Stimulated activated CD8-positive, alpha-beta memory T cell treated with anti-CD3 and anti-CD28 coated beads, Interleukin-7, amount 100 ng/mL, for 24 hours (primary cell): ENCODE results near the gene GZMM.

Experiments
- DNase-seq: peaks from one replicate; pipeline ENCODE4 v3.0.0-alpha.2; 2020; ENCODE audit warnings: low read depth

The GZMM gene

DNA sequence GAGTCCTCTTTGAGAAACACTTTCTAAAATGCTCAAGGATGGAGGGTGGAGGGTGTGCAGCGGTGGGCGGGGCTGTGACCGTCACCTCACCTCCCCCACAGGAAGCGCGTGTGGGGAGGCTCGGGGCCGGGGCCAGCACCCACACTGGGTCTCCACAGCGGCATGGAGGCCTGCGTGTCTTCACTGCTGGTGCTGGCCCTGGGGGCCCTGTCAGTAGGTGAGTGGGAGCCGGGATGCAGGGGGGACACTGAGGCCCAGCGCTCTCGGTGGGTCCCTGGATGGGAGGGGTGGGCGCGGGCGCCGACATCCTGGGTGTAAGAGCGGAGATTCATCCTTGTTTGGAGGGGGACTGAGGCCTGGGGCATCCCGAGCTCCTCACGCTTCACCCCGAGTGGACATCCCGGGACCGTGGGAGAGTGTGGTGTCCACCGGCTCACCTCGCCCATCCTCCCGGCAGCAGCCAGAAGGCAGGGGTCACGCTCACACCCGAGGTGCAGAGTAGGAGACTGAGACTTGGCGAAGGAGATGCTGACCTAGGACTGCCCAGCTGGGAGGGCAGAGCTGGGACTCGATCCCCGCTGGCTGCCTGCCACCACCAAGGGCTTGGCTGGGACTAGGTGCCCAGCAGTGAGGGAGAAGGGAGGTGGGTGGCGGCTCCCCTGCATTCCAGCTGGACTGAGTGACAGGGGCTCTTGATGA lies at the start of gene GZMM:
Gene GZMM (plus strand): TSS at position 144 of the 699 bp plus-strand sequence. CDS start 19 bp downstream, at position 163.
- DNase-seq = peak; percentile 53

DNA sequence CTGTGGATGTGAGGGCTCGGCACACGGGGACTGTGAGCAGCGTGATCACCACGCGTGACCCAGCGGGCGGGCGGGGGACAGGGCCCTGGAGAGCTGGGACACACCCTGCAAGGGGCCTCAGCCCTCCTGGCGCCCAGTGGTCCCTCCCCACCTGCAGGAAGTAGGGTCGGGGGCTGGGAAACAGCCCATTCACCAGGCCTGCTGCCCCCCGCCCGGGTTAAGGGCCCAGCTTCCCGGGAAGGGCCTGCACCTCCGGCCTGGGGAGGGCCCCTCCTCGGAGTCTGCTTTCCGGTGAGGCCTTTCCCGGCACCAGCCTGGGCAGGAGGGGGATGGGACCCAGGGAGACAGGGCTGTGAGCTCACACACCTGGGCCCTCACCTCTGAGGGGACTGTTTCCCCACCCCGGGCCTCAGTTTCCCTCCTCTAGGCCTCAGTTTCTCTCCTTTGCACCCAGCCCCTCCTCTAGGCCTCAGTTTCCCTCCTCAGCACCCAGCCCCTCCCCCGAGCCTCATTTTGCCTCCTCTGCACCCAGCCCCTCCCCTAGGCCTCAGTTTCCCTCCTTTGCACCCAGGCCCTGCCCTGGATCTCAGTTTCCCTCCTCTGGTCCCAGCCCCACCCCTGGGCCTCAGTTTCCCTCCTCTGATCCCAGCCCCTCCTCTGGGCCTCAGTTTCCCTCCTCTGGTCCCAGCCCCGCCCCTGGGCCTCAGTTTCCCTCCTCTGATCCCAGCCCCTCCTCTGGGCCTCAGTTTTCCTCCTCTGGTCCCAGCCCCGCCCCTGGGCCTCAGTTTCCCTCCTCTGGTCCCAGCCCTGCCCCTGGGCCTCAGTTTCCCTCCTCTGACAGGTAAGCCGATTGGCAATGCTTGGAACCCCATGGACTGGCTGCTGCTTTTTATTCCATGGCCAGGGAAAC lies 49.4 kb upstream of the GZMM start:
- DNase-seq = no peak

DNA sequence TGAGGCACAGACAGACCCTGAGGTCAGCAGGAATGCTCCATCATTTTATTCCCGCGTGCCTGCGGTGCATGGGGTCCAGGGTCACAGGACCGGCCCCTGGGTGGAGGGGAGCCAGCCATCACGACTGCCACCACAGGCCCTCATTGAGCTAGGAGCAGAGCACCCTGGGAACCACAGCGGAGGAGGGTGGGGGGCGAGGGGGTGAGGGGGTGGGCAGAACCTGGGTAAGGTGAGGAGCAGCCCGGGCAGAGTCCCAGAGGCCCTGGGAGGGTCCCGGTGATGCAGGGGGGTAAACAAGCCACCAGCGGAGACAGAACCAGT lies 48.8 kb upstream of the GZMM start:
- DNase-seq = no peak

DNA sequence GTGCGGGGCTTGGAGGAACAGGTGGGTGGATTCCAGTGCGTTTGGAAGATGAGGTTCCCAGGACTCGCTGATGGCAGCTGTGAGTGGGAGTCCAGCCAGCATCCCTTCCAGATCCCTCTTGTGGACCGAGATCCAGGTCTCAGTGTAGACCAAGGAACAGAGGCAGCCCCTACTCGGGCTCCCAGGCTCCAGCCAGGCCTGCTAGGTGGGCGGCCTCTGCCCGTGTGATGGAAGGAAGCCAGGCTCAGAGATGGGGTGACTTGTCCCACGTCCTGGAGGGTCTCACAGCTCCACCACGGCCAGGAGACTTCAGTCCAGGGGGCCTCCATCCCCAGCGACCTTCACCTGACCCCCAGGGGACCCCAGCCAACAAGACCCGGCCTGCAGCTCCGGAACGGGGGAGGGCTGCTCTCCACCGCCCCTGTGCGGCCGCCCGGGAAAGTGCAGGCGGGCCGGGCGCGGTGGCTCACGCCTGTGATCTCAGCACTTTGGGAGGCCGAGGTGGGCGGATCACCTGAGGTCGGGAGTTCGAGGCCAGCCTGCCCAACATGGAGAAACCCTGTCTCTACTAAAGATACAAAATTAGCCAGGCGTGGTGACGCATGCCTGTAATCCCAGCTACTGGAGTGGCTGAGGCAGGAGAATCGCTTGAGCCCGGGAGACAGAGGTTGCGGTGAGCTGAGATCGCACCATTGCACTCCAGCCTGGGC lies 48.3 kb upstream of the GZMM start:
- DNase-seq = no peak

DNA sequence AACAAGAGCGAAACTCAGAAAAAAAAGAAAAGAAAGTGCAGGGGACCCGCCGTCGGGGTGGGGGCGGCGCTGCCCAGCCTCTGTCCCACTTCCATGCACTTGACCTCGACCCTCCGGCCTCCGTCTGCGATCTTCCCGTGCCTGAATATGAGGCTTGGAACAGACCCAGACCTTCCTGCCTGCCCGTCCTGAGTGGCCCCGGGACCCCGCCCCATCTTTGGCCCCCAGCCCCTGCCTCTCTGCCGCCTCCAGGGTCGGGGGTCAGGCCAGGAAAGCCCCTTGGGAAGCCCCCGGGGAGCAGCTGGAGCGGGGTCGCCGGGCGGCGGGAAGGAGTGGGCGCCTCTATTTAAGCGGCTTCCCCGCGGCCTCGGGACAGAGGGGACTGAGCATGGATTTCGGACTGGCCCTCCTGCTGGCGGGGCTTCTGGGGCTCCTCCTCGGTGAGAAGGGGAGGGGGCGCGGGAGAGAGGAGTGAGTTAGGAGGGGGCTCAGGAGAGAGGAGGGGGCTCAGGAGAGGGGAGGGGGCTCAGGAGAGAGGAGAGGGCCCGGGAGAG lies 47.7 kb upstream of the GZMM start, which contains the start of gene MADCAM1:
Gene MADCAM1 (plus strand): TSS at position 375 of the 554 bp plus-strand sequence. CDS start 14 bp downstream, at position 389.
- DNase-seq = no peak

DNA sequence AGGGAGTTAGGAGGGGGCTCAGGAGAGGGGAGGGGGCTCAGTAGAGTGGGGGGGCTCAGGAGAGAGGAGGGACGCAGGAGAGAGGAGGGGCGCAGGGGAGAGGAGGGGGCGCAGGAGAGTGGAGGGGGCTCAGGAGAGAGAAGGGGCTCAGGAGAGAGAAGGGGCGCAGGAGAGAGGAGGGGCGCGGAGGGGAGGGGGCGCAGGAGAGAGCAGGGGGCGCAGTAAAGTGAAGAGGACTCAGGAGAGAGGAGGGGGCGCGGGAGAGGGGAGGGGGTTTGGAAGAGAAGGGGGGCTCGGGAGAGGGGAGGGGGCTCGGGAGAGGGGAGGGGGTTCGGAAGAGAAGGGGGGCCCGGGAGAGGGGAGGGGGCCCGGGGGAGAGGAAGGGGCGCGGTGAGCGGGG lies 46.9 kb upstream of the GZMM start:
- DNase-seq = no peak

DNA sequence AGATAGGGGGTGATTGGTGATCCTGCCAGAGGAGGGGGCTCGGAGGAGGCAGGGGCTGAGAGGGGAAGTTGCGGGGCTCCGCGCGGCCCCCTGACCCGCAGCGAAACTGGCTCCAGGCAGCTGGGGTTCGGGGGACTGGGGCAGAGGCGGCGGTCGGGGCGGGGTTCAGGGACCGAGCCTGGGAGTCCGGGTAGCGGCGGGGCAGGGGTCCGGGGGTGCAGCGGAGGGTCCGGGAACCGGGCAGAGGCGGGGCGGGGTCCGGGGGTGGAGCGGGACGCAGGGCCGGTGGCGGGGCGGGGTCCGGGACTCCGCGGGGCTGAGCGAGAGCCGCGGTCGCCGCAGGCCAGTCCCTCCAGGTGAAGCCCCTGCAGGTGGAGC lies 46.4 kb upstream of the GZMM start:
- no peak for DNase-seq

DNA sequence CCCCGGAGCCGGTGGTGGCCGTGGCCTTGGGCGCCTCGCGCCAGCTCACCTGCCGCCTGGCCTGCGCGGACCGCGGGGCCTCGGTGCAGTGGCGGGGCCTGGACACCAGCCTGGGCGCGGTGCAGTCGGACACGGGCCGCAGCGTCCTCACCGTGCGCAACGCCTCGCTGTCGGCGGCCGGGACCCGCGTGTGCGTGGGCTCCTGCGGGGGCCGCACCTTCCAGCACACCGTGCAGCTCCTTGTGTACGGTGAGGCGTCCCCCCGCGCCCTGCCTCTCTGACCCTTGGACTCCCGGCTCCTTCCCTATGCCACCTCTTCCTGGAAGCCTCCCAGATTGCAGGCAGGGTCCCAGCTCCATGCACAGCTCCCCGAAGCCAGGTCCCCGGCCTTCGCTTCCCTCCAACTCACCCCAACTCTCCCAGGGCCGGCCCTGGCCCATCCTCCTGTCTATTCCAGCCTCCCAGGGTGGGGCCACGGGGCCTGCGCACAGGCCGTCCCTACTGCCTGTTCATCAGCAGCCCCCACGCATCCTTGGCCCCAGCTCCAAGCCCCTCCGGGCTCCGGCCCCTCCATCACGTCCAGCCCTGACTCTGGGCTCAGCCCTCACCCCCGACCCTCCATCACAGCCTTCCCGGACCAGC lies 45.9 kb upstream of the GZMM start:
- DNase-seq = no peak

DNA sequence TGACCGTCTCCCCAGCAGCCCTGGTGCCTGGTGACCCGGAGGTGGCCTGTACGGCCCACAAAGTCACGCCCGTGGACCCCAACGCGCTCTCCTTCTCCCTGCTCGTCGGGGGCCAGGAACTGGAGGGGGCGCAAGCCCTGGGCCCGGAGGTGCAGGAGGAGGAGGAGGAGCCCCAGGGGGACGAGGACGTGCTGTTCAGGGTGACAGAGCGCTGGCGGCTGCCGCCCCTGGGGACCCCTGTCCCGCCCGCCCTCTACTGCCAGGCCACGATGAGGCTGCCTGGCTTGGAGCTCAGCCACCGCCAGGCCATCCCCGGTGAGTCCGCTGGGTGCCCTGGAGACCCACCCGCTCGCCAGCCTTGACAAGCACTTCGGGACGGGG lies 45.4 kb upstream of the GZMM start:
- no peak for DNase-seq

DNA sequence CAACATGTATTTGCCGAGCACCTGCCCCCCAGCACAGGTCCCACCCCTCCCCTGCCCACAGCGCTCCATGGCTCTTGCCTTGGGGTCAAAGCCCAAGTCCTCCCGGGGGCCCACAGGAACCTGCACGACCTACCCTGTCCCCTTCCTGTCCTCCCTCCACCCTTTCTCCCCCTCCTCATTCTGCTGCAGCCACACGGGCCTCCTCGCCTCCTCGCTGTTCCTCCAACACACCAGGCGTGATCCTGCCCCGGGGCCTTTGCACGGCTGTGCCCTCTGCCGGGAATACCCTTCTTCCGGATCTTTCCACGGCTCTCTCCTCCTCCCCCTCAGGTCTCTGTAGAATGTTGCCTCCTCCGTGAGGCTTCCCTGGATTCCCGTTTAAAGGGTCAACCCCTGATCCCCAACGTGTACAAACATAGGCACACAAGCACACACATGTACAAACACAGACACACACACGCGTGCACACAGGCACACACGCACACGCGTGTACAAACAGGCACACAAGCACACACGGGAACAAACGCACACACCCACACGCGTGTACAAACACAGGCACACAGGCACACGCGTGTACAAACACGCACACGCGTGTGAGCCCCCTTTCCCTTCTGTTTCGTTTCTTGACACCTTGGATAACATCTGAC lies 44.8 kb upstream of the GZMM start:
- no peak for DNase-seq

DNA sequence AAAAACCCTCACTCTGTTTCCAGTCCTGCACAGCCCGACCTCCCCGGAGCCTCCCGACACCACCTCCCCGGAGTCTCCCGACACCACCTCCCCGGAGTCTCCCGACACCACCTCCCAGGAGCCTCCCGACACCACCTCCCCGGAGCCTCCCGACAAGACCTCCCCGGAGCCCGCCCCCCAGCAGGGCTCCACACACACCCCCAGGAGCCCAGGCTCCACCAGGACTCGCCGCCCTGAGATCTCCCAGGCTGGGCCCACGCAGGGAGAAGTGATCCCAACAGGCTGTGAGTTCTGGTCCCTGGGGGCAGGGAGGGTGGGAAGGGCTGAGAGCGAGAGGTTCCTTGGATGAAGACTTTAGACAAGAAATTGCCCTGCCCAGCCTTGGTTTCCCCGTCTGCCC lies 42.2 kb upstream of the GZMM start:
- DNase-seq = no peak

DNA sequence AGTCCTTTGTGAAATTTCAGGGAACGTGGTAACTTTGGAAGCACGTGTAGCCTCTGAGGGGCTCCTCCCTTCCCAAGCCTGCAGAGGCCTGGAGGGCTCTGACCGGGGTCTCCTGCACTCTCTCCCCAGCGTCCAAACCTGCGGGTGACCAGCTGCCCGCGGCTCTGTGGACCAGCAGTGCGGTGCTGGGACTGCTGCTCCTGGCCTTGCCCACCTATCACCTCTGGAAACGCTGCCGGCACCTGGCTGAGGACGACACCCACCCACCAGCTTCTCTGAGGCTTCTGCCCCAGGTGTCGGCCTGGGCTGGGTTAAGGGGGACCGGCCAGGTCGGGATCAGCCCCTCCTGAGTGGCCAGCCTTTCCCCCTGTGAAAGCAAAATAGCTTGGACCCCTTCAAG lies 39.2 kb upstream of the GZMM start:
- DNase-seq = no peak

DNA sequence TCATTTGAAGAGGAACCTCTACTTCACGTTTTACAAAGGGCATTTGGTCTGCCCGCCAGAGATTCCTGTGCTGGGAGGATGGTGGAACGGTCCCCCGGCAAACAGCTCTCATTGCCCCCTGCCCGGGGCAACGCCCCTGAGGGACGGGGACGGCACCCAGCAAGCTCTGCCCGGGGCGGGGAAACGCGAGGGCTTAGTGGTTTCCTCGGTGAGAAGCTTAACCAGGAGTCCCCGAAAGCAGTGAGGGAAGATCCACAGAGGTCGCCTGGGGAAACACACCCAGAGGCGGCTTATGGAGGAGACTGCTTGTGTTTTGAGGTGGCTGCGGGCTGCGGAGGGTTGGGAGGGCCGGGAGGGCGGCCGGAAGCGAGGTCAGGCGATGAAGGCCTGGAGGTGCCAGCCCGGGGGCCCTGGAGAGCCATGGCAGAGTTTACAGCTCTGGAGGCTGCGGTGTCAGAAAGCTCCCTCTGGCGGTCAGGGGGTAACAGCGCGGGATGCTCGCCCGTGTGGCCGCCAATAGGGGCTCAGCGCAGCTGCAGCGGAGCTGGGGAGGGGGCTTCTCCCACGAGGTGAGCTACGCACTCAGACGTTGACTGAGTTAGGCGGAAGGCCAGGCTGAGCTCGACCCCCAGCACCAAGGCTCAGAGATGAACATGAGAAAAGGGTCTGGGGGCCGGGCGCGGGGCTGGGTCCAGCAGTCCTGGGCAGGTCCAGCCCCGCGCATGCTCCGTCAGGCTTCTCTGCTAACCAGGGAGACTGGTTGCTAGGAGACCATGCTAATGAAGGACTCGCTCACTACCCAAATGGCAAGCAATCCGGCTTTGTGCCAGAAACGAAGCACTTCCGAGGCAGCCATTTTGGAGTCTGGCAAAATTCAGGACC lies 37.2 kb upstream of the GZMM start:
- peak; percentile 86 for DNase-seq

DNA sequence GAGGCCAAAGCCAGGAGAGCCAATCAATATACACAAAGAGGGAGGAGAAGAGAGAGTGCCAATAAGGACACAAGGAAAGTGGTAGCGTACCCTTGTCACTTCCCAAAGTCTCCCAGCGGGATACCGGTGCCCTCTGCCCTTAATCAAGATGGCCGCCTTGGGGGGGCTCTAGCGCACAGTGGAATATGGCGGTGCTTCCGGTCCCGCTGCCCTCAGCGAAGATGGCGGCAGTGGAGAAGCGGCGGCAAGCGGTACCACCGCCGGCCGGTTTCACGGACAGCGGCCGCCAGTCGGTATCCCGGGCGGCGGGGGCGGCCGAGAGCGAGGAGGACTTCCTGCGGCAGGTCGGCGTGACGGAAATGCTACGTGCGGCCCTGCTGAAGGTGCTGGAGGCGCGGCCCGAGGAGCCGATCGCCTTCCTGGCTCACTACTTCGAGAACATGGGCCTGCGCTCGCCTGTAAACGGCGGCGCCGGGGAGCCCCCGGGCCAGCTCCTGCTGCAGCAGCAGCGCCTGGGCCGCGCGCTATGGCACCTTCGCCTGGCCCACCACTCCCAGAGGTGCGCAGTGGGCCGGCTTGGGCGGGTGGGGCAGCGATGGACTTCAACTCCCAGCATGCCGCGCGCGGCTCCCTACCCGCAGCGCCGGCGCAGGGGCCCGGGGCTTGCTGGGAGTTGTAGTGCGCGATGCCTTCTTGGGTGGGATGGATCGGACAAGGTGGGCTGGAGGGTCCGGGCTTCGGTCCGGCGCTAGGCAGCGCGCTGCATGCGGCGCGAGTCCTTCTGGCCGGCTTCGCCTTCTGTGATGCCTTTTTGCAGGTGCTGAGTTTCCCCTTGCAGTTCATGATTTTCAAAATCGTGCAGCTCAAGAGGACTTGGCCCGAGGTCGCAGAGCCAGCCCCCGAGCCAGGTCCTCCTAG lies 36.3 kb upstream of the GZMM start, which contains the start of gene TPGS1:
Gene TPGS1 (plus strand): TSS at position 212 of the 918 bp plus-strand sequence. CDS start 10 bp downstream, at position 222.
- DNase-seq = peak; percentile 61

DNA sequence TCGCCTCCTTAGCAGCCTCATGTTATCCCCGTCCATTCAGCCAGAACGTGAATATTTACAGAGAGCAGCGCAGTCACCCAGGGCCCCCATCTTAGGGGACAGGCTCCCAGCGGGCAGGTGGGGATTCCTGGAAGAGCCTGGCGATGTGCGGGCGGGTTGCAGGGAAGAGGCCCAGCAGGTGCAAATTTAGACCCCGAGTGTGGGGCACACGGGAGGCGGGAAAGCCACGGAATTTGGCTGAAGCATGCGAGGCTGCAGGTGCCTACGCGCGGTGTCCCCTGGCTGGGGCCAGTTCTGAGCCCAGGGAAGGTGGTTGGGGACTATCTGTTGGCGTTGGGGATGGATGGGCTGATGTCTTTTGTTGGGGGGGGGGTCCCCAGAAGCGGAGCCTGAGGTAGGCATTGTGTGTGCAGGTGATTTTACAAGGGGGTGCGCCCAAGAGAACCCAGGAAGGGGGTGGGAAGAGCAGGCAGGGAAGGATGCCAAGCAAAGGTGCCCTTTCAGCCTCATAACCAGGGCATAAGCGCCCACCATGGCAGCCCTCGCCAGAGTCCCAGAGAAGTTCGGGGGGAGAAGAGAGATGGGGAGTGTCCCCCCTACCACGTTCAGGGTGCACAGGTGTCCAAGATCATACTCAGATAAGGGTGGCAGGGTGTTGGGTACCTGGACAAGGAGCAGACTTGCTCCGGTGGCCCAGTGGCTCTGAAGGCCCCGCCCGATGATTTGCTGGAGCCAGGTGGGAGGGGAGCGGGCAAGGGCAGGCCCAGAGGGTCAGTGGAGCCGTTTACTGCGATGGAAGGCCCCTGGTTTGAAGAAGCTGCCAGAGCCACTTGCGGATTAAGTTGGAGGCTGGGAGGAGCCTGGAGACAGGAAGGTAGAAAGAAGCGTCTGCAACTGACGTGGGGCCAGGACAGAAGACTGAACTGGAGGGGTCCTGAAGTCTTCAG lies 35.4 kb upstream of the GZMM start:
- DNase-seq = no peak

DNA sequence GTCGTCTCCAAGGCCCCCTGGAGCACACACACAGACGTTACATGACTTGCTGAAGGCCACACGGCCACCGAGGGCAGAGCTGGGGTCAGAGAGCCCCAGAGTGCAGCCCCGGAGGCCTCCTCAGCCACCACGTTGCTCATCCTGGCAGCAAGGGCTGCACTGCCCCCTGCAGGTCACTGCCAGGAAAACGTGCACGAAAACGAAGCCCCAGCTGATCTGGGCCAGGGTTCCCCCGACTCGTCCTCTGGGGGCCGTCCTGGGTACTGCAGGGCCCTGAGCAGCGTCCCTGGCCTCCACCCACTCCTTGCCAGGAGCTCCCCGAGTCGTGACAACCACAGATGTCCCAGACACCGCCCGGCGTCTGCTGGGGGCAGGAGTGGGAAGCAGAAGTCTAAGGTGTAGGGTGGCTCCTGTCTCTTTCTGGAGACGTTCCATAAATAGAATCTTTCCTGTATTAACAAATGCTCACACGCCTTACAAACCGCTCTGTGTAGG lies 33.2 kb upstream of the GZMM start:
- peak; percentile 88 for DNase-seq

DNA sequence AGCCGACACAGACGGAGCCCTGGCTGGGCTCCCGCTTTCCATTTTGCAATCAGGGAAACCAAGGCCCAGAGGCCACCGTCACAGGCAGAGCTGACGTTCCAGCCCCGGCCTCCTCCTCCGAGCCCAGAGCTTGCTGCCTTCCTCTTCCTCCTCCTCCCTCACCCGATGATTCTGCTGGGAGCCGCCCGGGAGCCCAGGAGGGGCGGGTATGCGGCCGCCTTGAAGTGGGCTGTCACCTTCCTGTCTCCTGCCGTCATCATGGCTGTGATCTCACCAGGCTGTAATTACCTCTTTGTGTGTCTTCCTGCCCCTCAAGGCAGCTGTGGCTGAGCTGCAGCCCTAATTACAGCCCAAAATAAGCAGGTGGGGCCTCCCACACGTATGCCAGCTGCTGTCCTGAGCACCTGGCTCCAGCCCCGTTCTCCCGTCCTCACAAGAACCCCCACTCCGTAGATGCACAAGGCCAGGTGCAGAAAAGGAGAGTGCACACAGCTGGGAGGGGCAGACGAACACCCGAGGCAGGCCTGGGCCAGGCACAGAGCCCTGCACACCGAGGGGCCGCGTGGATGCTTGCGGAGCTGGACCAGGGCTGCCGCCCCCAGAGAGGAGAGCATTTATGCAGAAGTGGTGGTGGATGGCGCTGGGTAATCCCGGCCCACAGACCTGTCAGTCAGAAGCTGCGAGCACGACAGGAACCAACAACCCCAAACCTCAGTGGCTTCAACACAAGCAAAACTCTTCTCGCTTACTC lies 32.6 kb upstream of the GZMM start:
- peak; percentile 52 for DNase-seq
